Astrocyte of the spinal cord (primary cell): ENCODE results near the gene PANX2.

Experiments
- DNase-seq: peaks from one replicate; pipeline ENCODE4 v3.0.0; 2011; ENCODE audit warnings: low read depth, low spot score
- H3K4me3 ChIP-seq: 2 replicates; pipeline ENCODE4 v1.5.1; 2011; ENCODE audit warnings: low read depth, mild to moderate bottlenecking, low read length, moderate library complexity
- in situ Hi-C: cut with HindIII; loops from 2 replicates; pipeline ENCODE4 v1.10.0; 2017; ENCODE audit warnings: low sequenced_read_pairs
- TF ChIP-seq, protein P1 (sequence below): IDR thresholded peaks from 2 replicates; pipeline ENCODE4 v1.5.1; 2012; ENCODE audit warnings: low read depth, mild to moderate bottlenecking, low read length, inconsistent platforms

The PANX2 gene

GRCh38 chr22:50177537-50178470 is 7.3 kb downstream of the PANX2 start:
- in situ Hi-C loops = no loop called here
- no peak overlapping the region for H3K4me3 ChIP-seq
- DNase-seq = no peak
- TF ChIP-seq, protein P1, sequence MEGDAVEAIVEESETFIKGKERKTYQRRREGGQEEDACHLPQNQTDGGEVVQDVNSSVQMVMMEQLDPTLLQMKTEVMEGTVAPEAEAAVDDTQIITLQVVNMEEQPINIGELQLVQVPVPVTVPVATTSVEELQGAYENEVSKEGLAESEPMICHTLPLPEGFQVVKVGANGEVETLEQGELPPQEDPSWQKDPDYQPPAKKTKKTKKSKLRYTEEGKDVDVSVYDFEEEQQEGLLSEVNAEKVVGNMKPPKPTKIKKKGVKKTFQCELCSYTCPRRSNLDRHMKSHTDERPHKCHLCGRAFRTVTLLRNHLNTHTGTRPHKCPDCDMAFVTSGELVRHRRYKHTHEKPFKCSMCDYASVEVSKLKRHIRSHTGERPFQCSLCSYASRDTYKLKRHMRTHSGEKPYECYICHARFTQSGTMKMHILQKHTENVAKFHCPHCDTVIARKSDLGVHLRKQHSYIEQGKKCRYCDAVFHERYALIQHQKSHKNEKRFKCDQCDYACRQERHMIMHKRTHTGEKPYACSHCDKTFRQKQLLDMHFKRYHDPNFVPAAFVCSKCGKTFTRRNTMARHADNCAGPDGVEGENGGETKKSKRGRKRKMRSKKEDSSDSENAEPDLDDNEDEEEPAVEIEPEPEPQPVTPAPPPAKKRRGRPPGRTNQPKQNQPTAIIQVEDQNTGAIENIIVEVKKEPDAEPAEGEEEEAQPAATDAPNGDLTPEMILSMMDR = no peak

DNA sequence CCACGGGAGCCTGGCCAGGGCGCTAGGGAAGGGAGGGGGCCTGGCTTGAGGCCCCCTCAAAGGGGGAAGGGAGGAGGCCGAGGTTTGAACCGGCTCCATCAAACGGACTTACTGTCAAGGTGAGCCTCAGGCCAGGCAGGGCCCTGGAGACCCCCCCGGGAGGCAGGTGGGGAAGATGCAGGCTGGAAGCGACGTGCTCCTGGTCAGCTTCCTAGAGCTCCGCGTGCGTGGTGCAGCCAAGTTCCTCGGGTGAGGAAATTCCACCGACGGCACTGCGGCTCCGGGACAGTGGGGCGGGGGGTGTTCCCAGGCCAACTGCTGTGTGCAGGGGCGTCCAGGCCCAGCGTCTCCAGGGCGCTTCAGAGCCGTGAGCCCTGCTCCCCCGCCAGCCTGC is 7.9 kb downstream of the PANX2 start:
- no peak for DNase-seq
- in situ Hi-C loops = no loop called here
- no peak overlapping the region for H3K4me3 ChIP-seq
- TF ChIP-seq, protein P1 = no peak

DNA sequence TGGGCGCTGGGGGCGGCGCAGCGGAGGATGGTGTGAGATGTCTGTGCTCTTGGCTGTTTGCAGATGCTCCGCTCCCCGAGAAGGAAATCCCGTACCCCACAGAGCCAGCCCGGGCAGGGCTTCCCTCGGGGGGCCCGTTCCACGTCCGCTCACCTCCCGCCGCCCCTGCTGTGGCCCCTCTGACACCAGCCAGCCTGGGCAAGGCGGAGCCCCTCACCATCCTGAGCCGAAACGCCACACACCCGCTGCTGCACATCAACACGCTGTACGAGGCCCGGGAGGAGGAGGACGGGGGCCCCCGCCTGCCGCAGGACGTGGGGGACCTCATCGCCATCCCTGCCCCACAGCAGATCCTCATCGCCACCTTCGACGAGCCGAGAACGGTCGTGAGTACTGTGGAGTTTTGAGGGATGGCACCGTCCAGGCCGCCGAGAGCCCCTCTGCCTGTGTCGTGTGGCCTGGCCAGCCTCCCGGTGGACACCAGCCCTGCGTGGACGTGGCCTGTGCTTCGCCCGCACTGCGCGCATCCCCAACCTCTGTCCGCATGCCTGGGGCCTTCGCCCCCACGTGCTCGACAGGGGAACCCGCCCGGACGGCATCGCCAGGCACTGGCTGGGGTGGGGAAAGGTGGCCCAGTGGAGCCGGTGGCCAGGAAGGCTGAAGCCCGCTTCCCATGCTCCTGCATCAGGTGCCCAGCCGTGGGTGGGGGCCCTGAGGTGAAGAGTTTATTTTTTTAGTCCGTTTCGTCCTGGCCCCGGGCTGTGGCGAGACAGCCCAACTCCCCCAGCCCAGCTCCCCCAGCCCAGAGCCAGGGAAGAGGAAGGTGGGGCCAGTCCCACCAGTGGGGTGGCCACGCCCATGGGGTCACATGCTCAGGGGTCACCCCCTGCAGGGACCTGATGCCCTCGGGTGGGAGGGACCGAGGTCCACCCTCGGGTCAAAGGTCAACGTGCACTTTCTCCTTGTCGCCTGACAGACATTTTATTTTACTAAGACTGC is 8.6 kb downstream of the PANX2 start:
- no peak for DNase-seq
- in situ Hi-C loops = no loop called here
- TF ChIP-seq, protein P1 = no peak
- H3K4me3 ChIP-seq = no peak overlapping the region

DNA sequence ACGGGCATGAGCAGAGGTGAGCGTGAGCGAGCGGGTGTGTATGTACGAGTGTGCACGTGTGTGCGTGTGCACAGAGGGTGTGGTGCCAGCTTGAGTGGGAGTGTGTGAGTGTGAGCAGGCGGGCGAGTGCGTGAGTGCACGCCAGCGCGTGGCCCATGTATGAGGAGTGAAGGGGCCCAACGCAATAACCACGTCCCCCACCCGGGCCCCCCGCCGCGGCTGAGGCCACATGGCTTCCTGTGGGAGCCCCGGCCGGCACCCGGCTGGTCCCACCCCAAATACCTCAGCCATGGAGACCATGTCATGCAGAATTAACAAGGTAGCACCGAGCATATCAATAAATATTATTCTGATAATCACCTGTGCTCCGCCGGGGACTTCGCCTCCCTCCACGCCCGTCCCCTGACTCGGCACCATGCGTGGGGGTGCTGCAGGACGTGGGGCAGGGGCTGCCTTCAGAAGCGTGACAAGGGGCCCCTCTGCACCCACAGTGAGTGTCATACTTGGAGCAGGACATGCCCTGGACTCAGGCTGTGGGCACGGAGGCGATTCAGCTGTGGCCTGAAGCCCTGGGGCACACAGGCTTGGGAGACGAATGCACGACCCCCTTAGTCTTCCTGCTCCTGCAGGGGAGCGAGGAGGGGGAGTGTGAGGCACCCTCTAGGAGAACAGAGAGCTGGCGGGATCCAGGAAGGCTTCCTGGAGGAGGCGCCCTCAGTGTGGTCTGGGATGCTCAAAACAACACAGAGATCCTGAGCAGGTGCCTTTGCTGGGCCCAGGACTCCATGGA is 9.6 kb downstream of the PANX2 start:
- in situ Hi-C loops = no loop called here
- no peak overlapping the region for H3K4me3 ChIP-seq
- DNase-seq = no peak
- TF ChIP-seq, protein P1 = no peak

- in situ Hi-C loops = no loop called here
- no peak overlapping the region for H3K4me3 ChIP-seq
- no peak for DNase-seq
- TF ChIP-seq, protein P1 = no peak
Measured at GRCh38 chr22:50180727-50181521, 10.4 kb downstream of the PANX2 start.
